HepG2 (cell line): ENCODE measurements around the gene SLC35F1. TPM values are rescaled to one million over a fixed set of nuclear protein-coding genes. Genes with fewer than 3 reads are reported as not detected.

ENCODE experiments used
- ATAC-seq: fragments of 200-7000 bp; cut with Tn5 transposase; 3 replicates; pipeline ENCODE4 v1.9.1; 2020; ENCODE audit warnings: mild to moderate bottlenecking, moderate library complexity
- BruUV-seq: library from RNA; stranded (reverse); fragments of 400-500 nt; replicated peaks from 2 replicates; lab custom pipeline; 2021; lab: Mats Ljungman, UMichigan
- CTCF ChIA-PET: fragments of 300-600 bp; formaldehyde crosslinking; extraction: SDS; loops from one replicate; lab custom pipeline; 2021; ENCODE audit warnings: low total read pairs, inconsistent platforms, low intra/inter-chr PET ratio; lab: Yijun Ruan, JAX
- POLR2A ChIA-PET: fragments of 350-600 bp; sonication (Branson Sonifier 250); formaldehyde crosslinking; loops from one replicate; lab custom pipeline; 2020; ENCODE audit warnings: antibody characterized with exemption, inconsistent platforms; lab: Yijun Ruan, JAX
- DNase-seq: peaks from one replicate; pipeline ENCODE4 v3.0.0-alpha.2; 2015; ENCODE audit warnings: low spot score
- FAIRE-seq: peaks from 3 replicates; lab custom pipeline; 2011; peaks lifted over from hg19 to GRCh38; lab: Jason Lieb, UNC
- H2AFZ ChIP-seq: one replicate; pipeline ENCODE4 v1.6.1; 2011; ENCODE audit warnings: low read length, inconsistent platforms
- H3K27ac ChIP-seq: fragments of 300-600 bp; 3 replicates; pipeline ENCODE4 v1.8.0; 2011; ENCODE audit warnings: mixed run types, mild to moderate bottlenecking, mixed read lengths, low read length, inconsistent platforms; ENCODE audit not compliant: insufficient read depth; ENCODE audit errors: extremely low read length
- H3K27me3 ChIP-seq, 2 experiments: fragments of 200-600 bp in 1 of 2; 2 replicates in 1 of 2; 3 replicates in 1 of 2; pipeline versions ENCODE4 v1.6.0 to v1.8.0; 2011; ENCODE audit warnings: low read length in 2 of 2, mild to moderate bottlenecking in 2 of 2, moderate library complexity in 2 of 2, inconsistent platforms in 1 of 2; ENCODE audit not compliant: insufficient read depth in 2 of 2, control insufficient read depth in 1 of 2
- H3K36me3 ChIP-seq, 2 experiments: fragments of 200-600 bp in 1 of 2; replicated peaks in 1 of 2; 2 replicates in 1 of 2; 3 replicates in 1 of 2; pipeline versions ENCODE4 v1.5.1 to v1.8.0; 2011; ENCODE audit warnings: low read length in 2 of 2, inconsistent platforms in 1 of 2; ENCODE audit not compliant: insufficient read depth in 2 of 2, control insufficient read depth in 1 of 2
- H3K4me1 ChIP-seq: 2 replicates; pipeline ENCODE4 v1.5.1; 2012; ENCODE audit warnings: low read length, inconsistent platforms; ENCODE audit not compliant: insufficient read depth
- H3K4me2 ChIP-seq: 2 replicates; pipeline ENCODE4 v1.6.0; 2011; ENCODE audit warnings: low read depth, low read length, inconsistent platforms
- H3K4me3 ChIP-seq, 3 experiments: fragments of 200-600 bp in 1 of 3; sonication (generic), shearing (Covaris generic) in 1 of 3; replicated peaks in 1 of 3; 2 replicates each; pipeline ENCODE4 v1.5.1; 2011 to 2016; ENCODE audit warnings: low read length in 3 of 3, inconsistent platforms in 2 of 3, low read depth in 2 of 3, mild to moderate bottlenecking in 2 of 3, control low read depth in 1 of 3, mixed read lengths in 1 of 3; ENCODE audit not compliant: insufficient read depth in 1 of 3
- H3K79me2 ChIP-seq: one replicate; pipeline ENCODE4 v1.6.1; 2011; ENCODE audit warnings: low read length, inconsistent platforms; ENCODE audit not compliant: insufficient read depth
- H3K9ac ChIP-seq: 2 replicates; pipeline ENCODE4 v1.6.0; 2011; ENCODE audit warnings: mild to moderate bottlenecking, low read depth, low read length, inconsistent platforms; ENCODE audit not compliant: insufficient read depth
- H3K9me3 ChIP-seq: 2 replicates; pipeline ENCODE4 v1.5.1; 2012; ENCODE audit warnings: mild to moderate bottlenecking, low read length
- H4K20me1 ChIP-seq: 2 replicates; pipeline ENCODE4 v1.6.0; 2011; ENCODE audit warnings: inconsistent platforms, mild to moderate bottlenecking, low read length, moderate library complexity; ENCODE audit not compliant: insufficient read depth
- CERS6 ChIP-seq: sonication (generic); formaldehyde crosslinking; IDR thresholded peaks from 2 replicates; pipeline ENCODE4 v1.5.0; 2020; ENCODE audit warnings: missing genetic modification reagents
- E2F5 ChIP-seq: sonication (generic); formaldehyde crosslinking; conservative IDR thresholded peaks from 2 replicates; pipeline ENCODE4 v1.4.0; 2020; ENCODE audit warnings: missing genetic modification reagents
- ELK4 ChIP-seq: sonication (generic); formaldehyde crosslinking; IDR thresholded peaks from 2 replicates; pipeline ENCODE4 v1.9.0; 2021; ENCODE audit warnings: missing genetic modification reagents, borderline replicate concordance
- MNT ChIP-seq: fragments of 450-650 bp; IDR thresholded peaks from 2 replicates; pipeline ENCODE4 v1.6.1; 2016
- SIN3B ChIP-seq: fragments of 150-350 bp; IDR thresholded peaks from 2 replicates; pipeline ENCODE4 v1.6.1; 2014; ENCODE audit warnings: low read length
- SOX5 ChIP-seq: IDR thresholded peaks from 2 replicates; pipeline ENCODE4 v1.6.1; 2016; ENCODE audit warnings: borderline replicate concordance
- ZNF142 ChIP-seq: sonication (generic); formaldehyde crosslinking; IDR thresholded peaks from 2 replicates; pipeline ENCODE4 v1.4.0; 2020; ENCODE audit warnings: missing genetic modification reagents
- ZNF30 ChIP-seq: sonication (generic); formaldehyde crosslinking; IDR thresholded peaks from 2 replicates; pipeline ENCODE4 v1.5.0; 2020; ENCODE audit warnings: mild to moderate bottlenecking, missing genetic modification reagents
- ZNF652 ChIP-seq: IDR thresholded peaks from 2 replicates; pipeline ENCODE4 v1.6.1; 2016; ENCODE audit warnings: low read depth, borderline replicate concordance
- ZNF674 ChIP-seq: sonication (generic); formaldehyde crosslinking; IDR thresholded peaks from 2 replicates; pipeline ENCODE4 v1.5.0; 2020; ENCODE audit warnings: low read depth, mild to moderate bottlenecking, missing genetic modification reagents
- ZNF841 ChIP-seq: sonication (generic); formaldehyde crosslinking; IDR thresholded peaks from 2 replicates; pipeline ENCODE4 v1.8.1; 2023; ENCODE audit warnings: missing genetic modification reagents, borderline replicate concordance
- WGBS: methylation state at CpG from one replicate; pipeline ENCODE4 v1.1.6; 2017; ENCODE audit warnings: low lambda C conversion rate; 5-methylcytosine and 5-hydroxymethylcytosine counted together
- in situ Hi-C: cut with HindIII; loops from 2 replicates; pipeline ENCODE4 v1.10.0; 2017; ENCODE audit warnings: low pct_unique_long_range_greater_than_20kb; ENCODE audit not compliant: extremely low pct_ligation_motif_present
- intact Hi-C: fragments of 100-400 bp; cut with micrococcal nuclease; formaldehyde crosslinking; loops from one replicate; pipeline ENCODE4 v1.10.0; 2022; ENCODE audit not compliant: unreplicated experiment
- polyA plus RNA-seq, 8 experiments: library from polyadenylated mRNA; depleted of rRNA in 3 of 8; stranded (reverse) in 7 of 8; unstranded in 1 of 8; fragments of >200 nt; fragmentation: Illumina TruSeq in 4 of 8; extraction: Trizol in 4 of 8; gene quantifications; 2 replicates each; pipeline versions ENCODE4 v1.2.1 to v1.2.3, GENCODE V29; 2011 to 2016; ENCODE audit warnings: low read depth in 4 of 8, missing spikeins in 1 of 8, mixed read lengths in 1 of 8; ENCODE audit not compliant: insufficient read depth in 1 of 8
- total RNA-seq, 5 experiments: library from RNA; depleted of rRNA; stranded (reverse); fragments of >200 nt; fragmentation: Illumina TruSeq; extraction: Trizol; gene quantifications; 2 replicates each; pipeline ENCODE4 v1.2.3, GENCODE V29; 2016; ENCODE audit warnings: low read depth in 1 of 5

Gene SLC35F1
- total and polyA plus RNA-seq, 2 of the 13 experiments (the other 11 are each of a cell fraction or from before 2014, with no cell fraction given) = 0.01 TPM; not detected in 1

- POLR2A ChIA-PET = no interaction called here
- in situ Hi-C loops = no loop called here
Measured at GRCh38 chr6:118252474-118252873, 345.4 kb downstream of the SLC35F1 start.

More at GRCh38 chr6:118252474-118252873, 345.4 kb downstream of the SLC35F1 start:
- Histone ChIP-seq H3K4me1 (no peaks in the 10 kb centered on the region), H3K79me2 (no peaks in the 10 kb centered on the region), H3K4me2 (no peak overlapping the region), H3K27me3 (no peaks in the 10 kb centered on the region; a peak in 1 of 5 replicates), H2AFZ (no peak overlapping the region), H3K9ac (no peak overlapping the region), H3K4me3 (no peak overlapping the region), H3K36me3 (no peaks in the 10 kb centered on the region), H3K9me3 (no peaks in the 10 kb centered on the region), H4K20me1 (no peaks in the 10 kb centered on the region), H3K27ac (no peak overlapping the region)
- TF ChIP-seq ZNF652 (CRISPR knock-in tag) = no peak
- TF ChIP-seq SIN3B = no peak
- TF ChIP-seq MNT = no peak
- TF ChIP-seq ZNF142 = no peak
- TF ChIP-seq ELK4 (CRISPR knock-in tag) = no peak
- no peak for TF ChIP-seq E2F5
- no peak for TF ChIP-seq SOX5 (CRISPR knock-in tag)
- no peak for TF ChIP-seq CERS6 (CRISPR knock-in tag)
- TF ChIP-seq ZNF841 (CRISPR knock-in tag) = no peak
- no peak for TF ChIP-seq ZNF674
- no peak for TF ChIP-seq ZNF30
- CTCF ChIA-PET = no interaction called here
- DNase-seq (no peak), FAIRE-seq (no peak), ATAC-seq (no peak)
- BruUV-seq = no TSS peak
- 12% methylated on average over 1 of the region's 1 CpG for WGBS
- intact Hi-C loops = no loop called here
